ENCODE data around the gene FANCC. TPM values are rescaled to one million over a fixed set of nuclear protein-coding genes. Genes with fewer than 3 reads are reported as not detected.
"Not testable (repeated sequence)": the region's sequence is repeated elsewhere in the genome, so short reads cannot be mapped to it uniquely, and the experiment has no call there.

Gene FANCC
- total RNA-seq, 2 donors from 2014 or later, result 7.5 to 12.5 TPM

- ATAC-seq, result no peak
- TF ChIP-seq CTCF (IDR thresholded peaks at IDR 0.05) (no peak), POLR2A (IDR thresholded peaks at IDR 0.05) (no peak)
- no peaks in the 10 kb centered on the region for H3K27me3 ChIP-seq
- DNase-seq, result no peak
- H3K4me1 ChIP-seq, result peaks cover 33% of the 10 kb centered on the region
- H3K27ac ChIP-seq, result no peak overlapping the region
- H3K9me3 ChIP-seq, result peaks cover 0 to 11% (median 0%) of the 10 kb centered on the region in 3 donors
- intact Hi-C loops (cut with DNase I), result no loop called here
- H3K36me3 ChIP-seq (replicated peaks in 1 of 2; ENCODE audit: insufficient read depth in 1 of 2, low read depth in 2 of 2), result no peaks in the 10 kb centered on the region
- H3K4me3 ChIP-seq, result no peak overlapping the region
Observed at GRCh38 chr9:95282332-95282731, 35.2 kb downstream of the FANCC start.

GRCh38 chr9:95280745-95281144 is 36.8 kb downstream of the FANCC start:
- DNase-seq, result no peak
- Histone ChIP-seq H3K4me1 (peaks cover 32% of the 10 kb centered on the region), H3K27me3 (no peaks in the 10 kb centered on the region), H3K4me3 (no peak overlapping the region), H3K27ac (no peak overlapping the region), H3K9me3 (peaks cover 0 to 11% (median 0%) of the 10 kb centered on the region in 3 donors), H3K36me3 (replicated peaks in 1 of 2; ENCODE audit: insufficient read depth in 1 of 2, low read depth in 2 of 2) (no peaks in the 10 kb centered on the region)
- WGBS, 2 donors, result 96 to 97% methylated on average over 1 of the region's 1 CpG
- intact Hi-C loops (cut with DNase I), result no loop called here
- no peak for TF ChIP-seq CTCF (IDR thresholded peaks at IDR 0.05)
- TF ChIP-seq POLR2A (IDR thresholded peaks at IDR 0.05), result no peak
- no peak for ATAC-seq

GRCh38 chr9:95277509-95277908 is 40.0 kb downstream of the FANCC start:
- Histone ChIP-seq H3K36me3 (replicated peaks in 1 of 2; ENCODE audit: insufficient read depth in 1 of 2, low read depth in 2 of 2) (no peaks in the 10 kb centered on the region), H3K9me3 (peaks cover 0 to 11% (median 0%) of the 10 kb centered on the region in 3 donors), H3K27me3 (no peaks in the 10 kb centered on the region), H3K4me1 (peaks cover 4% of the 10 kb centered on the region), H3K4me3 (no peak overlapping the region), H3K27ac (no peak overlapping the region)
- ATAC-seq (no peak), DNase-seq (no peak)
- intact Hi-C loops (cut with DNase I), result no loop called here
- TF ChIP-seq CTCF (IDR thresholded peaks at IDR 0.05) (no peak), POLR2A (IDR thresholded peaks at IDR 0.05) (no peak)

- Histone ChIP-seq H3K4me3 (no peak overlapping the region), H3K27ac (no peak overlapping the region), H3K9me3 (peaks cover 0 to 11% (median 0%) of the 10 kb centered on the region in 3 donors), H3K36me3 (replicated peaks in 1 of 2; ENCODE audit: insufficient read depth in 1 of 2, low read depth in 2 of 2) (no peaks in the 10 kb centered on the region), H3K4me1 (no peaks in the 10 kb centered on the region), H3K27me3 (no peaks in the 10 kb centered on the region)
- whole genome bisulfite sequencing, 2 donors, result 94 to 95% methylated on average over 8 of the region's 8 CpGs
- TF ChIP-seq POLR2A (IDR thresholded peaks at IDR 0.05), result no peak
- no peak for TF ChIP-seq CTCF (IDR thresholded peaks at IDR 0.05)
- ATAC-seq (no peak), DNase-seq (no peak)
- intact Hi-C loops (cut with DNase I), result no loop called here
Observed at GRCh38 chr9:95276395-95276954, 41.0 kb downstream of the FANCC start.

- H3K4me3 ChIP-seq; DNase-seq; intact Hi-C loops (cut with DNase I); H3K27me3 ChIP-seq; ATAC-seq; H3K36me3 ChIP-seq (replicated peaks in 1 of 2; ENCODE audit: insufficient read depth in 1 of 2, low read depth in 2 of 2); H3K27ac ChIP-seq; H3K9me3 ChIP-seq: not testable (repeated sequence)
- H3K4me1 ChIP-seq, result peaks cover 14% of the 10 kb centered on the region
- WGBS, 2 donors, result 91 to 98% methylated on average over 2 of the region's 2 CpGs
Observed at GRCh38 chr9:95274160-95274559, 43.3 kb downstream of the FANCC start.

All from body of pancreas (tissue), 4 donors.